ENCODE measurements around the gene SPAG9.

SPAG9 gene

DNA sequence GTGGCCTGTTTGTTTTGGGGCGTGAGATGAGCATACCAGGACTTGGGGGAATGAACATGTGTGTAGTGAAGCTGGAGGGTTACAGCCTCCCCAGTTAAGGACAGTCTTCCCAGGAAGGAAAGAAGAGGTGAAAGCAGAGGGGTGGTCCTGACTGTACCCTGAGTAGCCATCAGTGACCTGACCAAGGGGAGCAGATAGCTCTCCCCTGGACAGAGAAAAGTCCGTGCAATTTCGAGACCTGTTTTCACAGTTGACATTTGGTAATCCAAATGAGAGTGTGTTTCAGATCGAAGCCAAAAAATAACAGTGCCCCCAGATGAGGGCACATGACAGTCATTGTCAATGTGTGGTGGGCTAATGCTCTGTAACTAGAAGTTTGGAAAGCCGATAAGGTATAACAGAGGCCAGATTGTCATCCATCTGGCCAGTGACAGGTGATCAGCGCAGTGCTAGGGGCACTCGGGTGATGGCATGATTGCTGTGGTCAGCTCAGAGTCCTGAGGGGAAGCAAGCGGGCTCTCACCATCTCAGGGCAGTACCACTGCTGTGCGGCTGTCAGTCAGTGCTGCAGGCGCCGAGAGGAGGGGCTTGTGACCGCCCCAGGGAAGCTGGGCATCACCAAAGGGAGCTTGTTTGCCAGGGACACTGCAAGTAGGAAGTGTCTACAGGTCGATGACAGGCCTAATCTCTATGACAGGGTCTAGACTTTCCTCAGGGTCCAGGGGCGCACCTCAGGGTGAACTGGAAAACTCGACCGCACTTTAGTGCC lies 44.4 kb upstream of the SPAG9 start:
- DNase-seq (ENCODE audit: low read depth), result no peak
- H3K4me3 ChIP-seq (ENCODE audit: low read length), result peak overlapping the region; percentile 76

DNA sequence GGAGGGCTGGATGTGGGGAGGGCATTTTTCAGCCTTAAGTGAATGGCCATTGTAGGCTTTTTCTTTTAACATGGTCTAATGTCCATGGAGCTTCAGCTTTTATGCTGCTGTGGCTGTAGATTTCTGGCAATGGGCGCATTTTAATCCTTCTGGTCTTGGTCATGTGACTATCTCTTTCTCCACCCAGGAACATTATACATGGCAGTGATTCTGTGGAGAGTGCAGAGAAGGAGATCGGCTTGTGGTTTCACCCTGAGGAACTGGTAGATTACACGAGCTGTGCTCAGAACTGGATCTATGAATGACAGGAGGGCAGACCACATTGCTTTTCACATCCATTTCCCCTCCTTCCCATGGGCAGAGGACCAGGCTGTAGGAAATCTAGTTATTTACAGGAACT lies 40.9 kb upstream of the SPAG9 start:
- H3K4me3 ChIP-seq (ENCODE audit: low read length), result no peak overlapping the region
- TF ChIP-seq, protein P1, sequence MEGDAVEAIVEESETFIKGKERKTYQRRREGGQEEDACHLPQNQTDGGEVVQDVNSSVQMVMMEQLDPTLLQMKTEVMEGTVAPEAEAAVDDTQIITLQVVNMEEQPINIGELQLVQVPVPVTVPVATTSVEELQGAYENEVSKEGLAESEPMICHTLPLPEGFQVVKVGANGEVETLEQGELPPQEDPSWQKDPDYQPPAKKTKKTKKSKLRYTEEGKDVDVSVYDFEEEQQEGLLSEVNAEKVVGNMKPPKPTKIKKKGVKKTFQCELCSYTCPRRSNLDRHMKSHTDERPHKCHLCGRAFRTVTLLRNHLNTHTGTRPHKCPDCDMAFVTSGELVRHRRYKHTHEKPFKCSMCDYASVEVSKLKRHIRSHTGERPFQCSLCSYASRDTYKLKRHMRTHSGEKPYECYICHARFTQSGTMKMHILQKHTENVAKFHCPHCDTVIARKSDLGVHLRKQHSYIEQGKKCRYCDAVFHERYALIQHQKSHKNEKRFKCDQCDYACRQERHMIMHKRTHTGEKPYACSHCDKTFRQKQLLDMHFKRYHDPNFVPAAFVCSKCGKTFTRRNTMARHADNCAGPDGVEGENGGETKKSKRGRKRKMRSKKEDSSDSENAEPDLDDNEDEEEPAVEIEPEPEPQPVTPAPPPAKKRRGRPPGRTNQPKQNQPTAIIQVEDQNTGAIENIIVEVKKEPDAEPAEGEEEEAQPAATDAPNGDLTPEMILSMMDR (conservative IDR thresholded peaks at IDR 0.05; ENCODE audit: low read depth, low read length), result no peak

More for the DNA sequence above, 44.4 kb upstream of the SPAG9 start:
- TF ChIP-seq, protein P1 (conservative IDR thresholded peaks at IDR 0.05; ENCODE audit: low read depth, low read length), result no peak

GRCh38 chr17:51159604-51160003 lies 38.9 kb upstream of the SPAG9 start:
- DNase-seq (ENCODE audit: low read depth), result no peak
- TF ChIP-seq, protein P1 (conservative IDR thresholded peaks at IDR 0.05; ENCODE audit: low read depth, low read length), result no peak
- H3K4me3 ChIP-seq (ENCODE audit: low read length), result no peak overlapping the region

More for the DNA sequence above, 40.9 kb upstream of the SPAG9 start:
- DNase-seq (ENCODE audit: low read depth), result no peak

DNA sequence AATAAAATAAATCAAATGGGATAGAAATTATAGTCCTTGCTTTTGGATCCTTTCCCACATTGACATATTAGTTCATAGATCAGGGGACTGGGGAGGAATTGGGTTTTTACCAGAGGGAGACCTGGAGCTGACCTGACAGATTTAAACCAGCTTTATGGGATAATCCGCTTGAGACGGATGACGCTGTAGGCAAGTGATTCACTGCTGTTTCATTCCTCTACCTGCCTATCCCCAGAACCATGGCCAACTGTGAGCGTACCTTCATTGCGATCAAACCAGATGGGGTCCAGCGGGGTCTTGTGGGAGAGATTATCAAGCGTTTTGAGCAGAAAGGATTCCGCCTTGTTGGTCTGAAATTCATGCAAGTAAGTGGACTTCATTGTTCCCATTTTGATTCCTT lies 34.7 kb upstream of the SPAG9 start:
- DNase-seq (ENCODE audit: low read depth), result peak; percentile 47
- TF ChIP-seq, protein P1 (conservative IDR thresholded peaks at IDR 0.05; ENCODE audit: low read depth, low read length), result no peak
- peak overlapping the region; percentile 1 for H3K4me3 ChIP-seq (ENCODE audit: low read length)

DNA sequence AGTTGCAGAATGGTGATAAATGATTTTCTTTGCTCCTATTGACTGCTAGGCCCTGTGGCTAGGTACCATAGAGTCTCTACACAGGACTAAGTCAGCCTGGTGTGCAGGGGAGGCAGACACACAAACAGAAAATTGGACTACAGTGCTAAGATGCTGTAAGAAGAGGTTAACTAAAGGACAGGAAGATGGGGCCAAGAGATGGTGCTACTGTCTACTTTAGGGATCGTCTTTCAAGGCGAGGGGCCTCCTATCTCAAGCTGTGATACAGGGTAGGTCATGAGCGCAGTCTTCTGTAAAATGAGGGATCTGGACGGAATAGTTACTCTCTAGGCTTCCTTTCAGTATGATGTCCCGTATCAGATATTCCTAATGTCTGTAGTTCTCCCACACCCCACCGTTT lies 33.5 kb upstream of the SPAG9 start:
- no peak for DNase-seq (ENCODE audit: low read depth)
- H3K4me3 ChIP-seq (ENCODE audit: low read length), result peak overlapping the region; percentile 95
- TF ChIP-seq, protein P1 (conservative IDR thresholded peaks at IDR 0.05; ENCODE audit: low read depth, low read length), result no peak

GRCh38 chr17:51153210-51154072 lies 32.8 kb upstream of the SPAG9 start, which contains the start of gene NME1:
Gene NME1, plus strand, starts transcription at chr17:51153559. Its CDS starts 2,096 bp downstream, at chr17:51155655.
- TF ChIP-seq, protein P1 (conservative IDR thresholded peaks at IDR 0.05; ENCODE audit: low read depth, low read length), result peak; percentile 90
- peak within 1 kb of the TSS; percentile 95 for H3K4me3 ChIP-seq (ENCODE audit: low read length)
- DNase-seq (ENCODE audit: low read depth), result peak; percentile 98
